DND-41 (cell line): Measurements from ENCODE around the gene FBXL13.
"Not testable (repeated sequence)": the region's sequence is repeated elsewhere in the genome, so short reads cannot be mapped to it uniquely, and the experiment has no call there.

Experiments used
- ATAC-seq: fragments of 200-7000 bp; cut with Tn5 transposase; 3 replicates; pipeline ENCODE4 v1.9.1; 2021; ENCODE audit warnings: low read depth; ENCODE audit not compliant: insufficient read depth
- DNase-seq: peaks from one replicate; pipeline ENCODE4 v3.0.0-alpha.2; 2020
- H2AFZ ChIP-seq: 2 replicates; pipeline ENCODE4 v1.6.0; 2012; ENCODE audit warnings: low read depth, low read length
- H3K27ac ChIP-seq: 2 replicates; pipeline ENCODE4 v1.5.1; 2012; ENCODE audit warnings: low read length, inconsistent platforms
- H3K27me3 ChIP-seq: fragments of 200-600 bp; sonication (generic); 2 replicates; pipeline ENCODE4 v1.6.0; 2012; ENCODE audit warnings: low read length, mild to moderate bottlenecking, inconsistent platforms; ENCODE audit not compliant: insufficient read depth, poor library complexity
- H3K36me3 ChIP-seq: 2 replicates; pipeline ENCODE4 v1.5.1; 2012; ENCODE audit warnings: low read length, inconsistent platforms; ENCODE audit not compliant: insufficient read depth
- H3K4me1 ChIP-seq: 2 replicates; pipeline ENCODE4 v1.5.1; 2012; ENCODE audit warnings: mild to moderate bottlenecking, low read length; ENCODE audit not compliant: insufficient read depth
- H3K4me2 ChIP-seq: 2 replicates; pipeline ENCODE4 v1.6.0; 2012; ENCODE audit warnings: mild to moderate bottlenecking, moderate library complexity, low read length, inconsistent platforms; ENCODE audit not compliant: insufficient read depth
- H3K4me3 ChIP-seq, 2 experiments: fragments of 200-600 bp in 1 of 2; shearing (Covaris generic) in 1 of 2; 2 replicates each; pipeline ENCODE4 v1.5.1; 2012 to 2016; ENCODE audit warnings: inconsistent platforms in 2 of 2, low read length in 2 of 2, mild to moderate bottlenecking in 2 of 2, low read depth in 1 of 2, moderate library complexity in 1 of 2
- H3K79me2 ChIP-seq: 2 replicates; pipeline ENCODE4 v1.6.0; 2012; ENCODE audit warnings: low read length, inconsistent platforms; ENCODE audit not compliant: insufficient read depth
- H3K9ac ChIP-seq: 2 replicates; pipeline ENCODE4 v1.6.0; 2012; ENCODE audit warnings: low read depth, mild to moderate bottlenecking, inconsistent platforms, low read length, moderate library complexity
- H3K9me3 ChIP-seq: 2 replicates; pipeline ENCODE4 v1.5.1; 2012; ENCODE audit warnings: low read length, moderate library complexity, mild to moderate bottlenecking, inconsistent platforms; ENCODE audit not compliant: insufficient read depth, severe bottlenecking
- H4K20me1 ChIP-seq: 2 replicates; pipeline ENCODE4 v1.6.0; 2012; ENCODE audit warnings: low read length; ENCODE audit not compliant: insufficient read depth
- CTCF ChIP-seq: IDR thresholded peaks from 2 replicates; pipeline ENCODE4 v1.5.1; 2012; ENCODE audit warnings: borderline replicate concordance, low read length, moderate library complexity, mild to moderate bottlenecking; ENCODE audit not compliant: poor library complexity, severe bottlenecking; ENCODE audit errors: extremely low read depth
- EZH2 ChIP-seq: IDR thresholded peaks from 3 replicates; pipeline ENCODE4 v1.6.1; 2012; ENCODE audit warnings: borderline replicate concordance, low read depth, mild to moderate bottlenecking, moderate library complexity, low read length, inconsistent platforms; ENCODE audit not compliant: severe bottlenecking

The FBXL13 gene

GRCh38 chr7:103094102-103094501 is 19.5 kb upstream of the FBXL13 start:
- no peak overlapping the region for H3K9ac ChIP-seq
- H3K36me3 ChIP-seq = peaks cover 35% of the 10 kb centered on the region; the same call in 1 of the 2 replicates
- H3K27ac ChIP-seq = no peak overlapping the region
- no peak overlapping the region for H2AFZ ChIP-seq
- ATAC-seq = no peak
- H3K4me3 ChIP-seq = no peak overlapping the region
- DNase-seq = no peak
- no peaks in the 10 kb centered on the region for H4K20me1 ChIP-seq
- no peaks in the 10 kb centered on the region for H3K4me1 ChIP-seq
- H3K27me3 ChIP-seq = no peaks in the 10 kb centered on the region
- TF ChIP-seq CTCF (peak; percentile 23), EZH2 (no peak)
- H3K79me2 ChIP-seq = no peaks in the 10 kb centered on the region
- H3K4me2 ChIP-seq = no peak overlapping the region
- H3K9me3 ChIP-seq = no peaks in the 10 kb centered on the region

GRCh38 chr7:103093429-103093828 is 18.8 kb upstream of the FBXL13 start:
- no peak for TF ChIP-seq EZH2
- no peak for TF ChIP-seq CTCF
- DNase-seq (no peak), ATAC-seq (no peak)

GRCh38 chr7:103092321-103092720 is 17.7 kb upstream of the FBXL13 start:
- H2AFZ ChIP-seq = not testable (repeated sequence)

More at GRCh38 chr7:103093429-103093828, 18.8 kb upstream of the FBXL13 start:
- no peaks in the 10 kb centered on the region for H3K4me1 ChIP-seq
- no peaks in the 10 kb centered on the region for H4K20me1 ChIP-seq
- H2AFZ ChIP-seq = no peak overlapping the region
- no peaks in the 10 kb centered on the region for H3K79me2 ChIP-seq
- H3K27me3 ChIP-seq = no peaks in the 10 kb centered on the region
- peaks cover 37% of the 10 kb centered on the region; the same call in 1 of the 2 replicates for H3K36me3 ChIP-seq
- H3K9me3 ChIP-seq = no peaks in the 10 kb centered on the region
- H3K9ac ChIP-seq = no peak overlapping the region
- H3K27ac ChIP-seq = no peak overlapping the region
- H3K4me2 ChIP-seq = no peak overlapping the region
- no peak overlapping the region for H3K4me3 ChIP-seq

GRCh38 chr7:103083210-103083609 is 8.6 kb upstream of the FBXL13 start:
- H2AFZ ChIP-seq = no peak overlapping the region
- H3K27ac ChIP-seq = no peak overlapping the region
- peaks cover 25% of the 10 kb centered on the region for H3K36me3 ChIP-seq
- no peaks in the 10 kb centered on the region for H4K20me1 ChIP-seq
- H3K27me3 ChIP-seq = no peaks in the 10 kb centered on the region
- no peaks in the 10 kb centered on the region for H3K4me1 ChIP-seq
- no peak for DNase-seq
- H3K9me3 ChIP-seq = no peaks in the 10 kb centered on the region
- H3K79me2 ChIP-seq = peaks cover 2% of the 10 kb centered on the region; the same call in 1 of the 2 replicates
- H3K9ac ChIP-seq = no peak overlapping the region
- H3K4me3 ChIP-seq = no peak overlapping the region
- no peak overlapping the region for H3K4me2 ChIP-seq
- ATAC-seq = no peak
- TF ChIP-seq EZH2 = no peak
- TF ChIP-seq CTCF = no peak

More at GRCh38 chr7:103092321-103092720, 17.7 kb upstream of the FBXL13 start:
- not testable (repeated sequence) for H3K27me3 ChIP-seq, H3K9me3 ChIP-seq, H3K4me3 ChIP-seq, H3K4me1 ChIP-seq, DNase-seq, H3K27ac ChIP-seq, H4K20me1 ChIP-seq, H3K79me2 ChIP-seq, H3K4me2 ChIP-seq, ATAC-seq, H3K9ac ChIP-seq
- peaks cover 36% of the 10 kb centered on the region; the same call in 1 of the 2 replicates for H3K36me3 ChIP-seq
